ENCODE data around the gene BAHCC1.
A peak's percentile ranks its signal among the peaks of the same experiment; 100 is the strongest.

BAHCC1 gene

GRCh38 chr17:81394377-81394920 is 808 bp upstream of the BAHCC1 start:
- Histone ChIP-seq H3K23ac (ENCODE audit: low read depth, low read length, poor library complexity) (no peak overlapping the region), H2BK12ac (ENCODE audit: low read length) (no peak overlapping the region), H3K9ac (ENCODE audit: low read depth, low read length, poor library complexity) (peak overlapping the region; percentile 76), H3K14ac (ENCODE audit: low read length) (no peak overlapping the region), H2BK15ac (ENCODE audit: low read length) (peak overlapping the region; percentile 43), H2BK5ac (ENCODE audit: low read length) (peak overlapping the region; percentile 89), H3K4me1 (ENCODE audit: control insufficient read depth in 2 of 2, insufficient read depth in 1 of 2, low read depth in 1 of 2, low read length in 2 of 2) (peaks cover 41 to 44% of the 10 kb centered on the region in 2 donors), H3K4ac (ENCODE audit: low read length) (no peak overlapping the region), H3K27ac (replicated peaks; ENCODE audit: low read length) (peak overlapping the region; percentile 12), H2AFZ (ENCODE audit: low read length) (no peak overlapping the region), H3K79me1 (ENCODE audit: low read depth, low read length) (peaks cover 23% of the 10 kb centered on the region), H3K36me3 (replicated peaks in 1 of 2; ENCODE audit: control insufficient read depth in 2 of 2, insufficient read depth in 2 of 2, low read length in 2 of 2) (peaks cover 4 to 8% of the 10 kb centered on the region in 2 donors), H3K18ac (ENCODE audit: low read length) (peak overlapping the region; percentile 94), H3K4me2 (ENCODE audit: insufficient read depth, low read length, poor library complexity, severe bottlenecking) (peak overlapping the region; percentile 71), H2AK5ac (ENCODE audit: low read depth, low read length) (peak overlapping the region; percentile 78), H4K91ac (ENCODE audit: low read depth, low read length, poor library complexity) (no peak overlapping the region), H4K8ac (ENCODE audit: low read depth, low read length) (no peak overlapping the region), H3K27me3 (ENCODE audit: control insufficient read depth in 3 of 3, insufficient read depth in 3 of 3, low read depth in 1 of 3, low read length in 3 of 3) (peaks cover 0 to 18% (median 0%) of the 10 kb centered on the region in 3 experiments), H2BK120ac (ENCODE audit: low read depth, low read length) (no peak overlapping the region), H3K9me3 (replicated peaks in 1 of 2; ENCODE audit: control insufficient read depth in 2 of 2, insufficient read depth in 1 of 2, low read depth in 1 of 2, low read length in 2 of 2) (peaks cover 0 to 2% of the 10 kb centered on the region in 2 donors), H3K4me3 (ENCODE audit: low read length in 2 of 2) (peak overlapping the region; percentile 45 to 47)
- WGBS, 2 donors (ENCODE audit: extremely low coverage in 2 of 2, insufficient read length in 2 of 2, insufficient replicate concordance in 1 of 2): no CpG with 5 or more reads among the region's 16 CpGs
- DNase-seq (ENCODE audit: low spot score): no peak

GRCh38 chr17:81395600-81396277 is 482 bp downstream of the BAHCC1 start:
- peak overlapping the region; percentile 96 for H3K18ac ChIP-seq (ENCODE audit: low read length)
- H3K4ac ChIP-seq (ENCODE audit: low read length): peak overlapping the region; percentile 97
- peak overlapping the region; percentile 87 to 93 for H3K4me3 ChIP-seq (ENCODE audit: low read length in 2 of 2)
- WGBS, 2 donors (ENCODE audit: extremely low coverage in 2 of 2, insufficient read length in 2 of 2, insufficient replicate concordance in 1 of 2): no CpG with 5 or more reads among the region's 43 CpGs
- H3K9me3 ChIP-seq (replicated peaks in 1 of 2; ENCODE audit: control insufficient read depth in 2 of 2, insufficient read depth in 1 of 2, low read depth in 1 of 2, low read length in 2 of 2): peaks cover 0 to 2% of the 10 kb centered on the region in 2 donors
- peaks cover 0 to 18% (median 0%) of the 10 kb centered on the region in 3 experiments for H3K27me3 ChIP-seq (ENCODE audit: control insufficient read depth in 3 of 3, insufficient read depth in 3 of 3, low read depth in 1 of 3, low read length in 3 of 3)
- peaks cover 28 to 34% of the 10 kb centered on the region in 2 donors for H3K4me1 ChIP-seq (ENCODE audit: control insufficient read depth in 2 of 2, insufficient read depth in 1 of 2, low read depth in 1 of 2, low read length in 2 of 2)
- H3K23ac ChIP-seq (ENCODE audit: low read depth, low read length, poor library complexity): peak overlapping the region; percentile 55
- peak overlapping the region; percentile 100 for H3K27ac ChIP-seq (replicated peaks; ENCODE audit: low read length)
- peak overlapping the region; percentile 89 for H3K9ac ChIP-seq (ENCODE audit: low read depth, low read length, poor library complexity)
- peak overlapping the region; percentile 99 for H2BK120ac ChIP-seq (ENCODE audit: low read depth, low read length)
- DNase-seq (ENCODE audit: low spot score): no peak
- peaks cover 4 to 8% of the 10 kb centered on the region in 2 donors for H3K36me3 ChIP-seq (replicated peaks in 1 of 2; ENCODE audit: control insufficient read depth in 2 of 2, insufficient read depth in 2 of 2, low read length in 2 of 2)
- no peak overlapping the region for H2BK12ac ChIP-seq (ENCODE audit: low read length)
- no peak overlapping the region for H4K91ac ChIP-seq (ENCODE audit: low read depth, low read length, poor library complexity)
- H3K14ac ChIP-seq (ENCODE audit: low read length): no peak overlapping the region
- H3K79me1 ChIP-seq (ENCODE audit: low read depth, low read length): peaks cover 25% of the 10 kb centered on the region
- peak overlapping the region; percentile 75 for H3K4me2 ChIP-seq (ENCODE audit: insufficient read depth, low read length, poor library complexity, severe bottlenecking)
- no peak overlapping the region for H2BK15ac ChIP-seq (ENCODE audit: low read length)
- H4K8ac ChIP-seq (ENCODE audit: low read depth, low read length): no peak overlapping the region
- H2BK5ac ChIP-seq (ENCODE audit: low read length): peak overlapping the region; percentile 100
- H2AFZ ChIP-seq (ENCODE audit: low read length): no peak overlapping the region
- peak overlapping the region; percentile 99 for H2AK5ac ChIP-seq (ENCODE audit: low read depth, low read length)

- Histone ChIP-seq H2BK12ac (ENCODE audit: low read length) (peak overlapping the region; percentile 73), H2BK5ac (ENCODE audit: low read length) (peak overlapping the region; percentile 100), H2AFZ (ENCODE audit: low read length) (no peak overlapping the region), H2AK5ac (ENCODE audit: low read depth, low read length) (peak overlapping the region; percentile 99), H3K14ac (ENCODE audit: low read length) (peak overlapping the region; percentile 82), H3K23ac (ENCODE audit: low read depth, low read length, poor library complexity) (peak overlapping the region; percentile 96), H4K91ac (ENCODE audit: low read depth, low read length, poor library complexity) (peak overlapping the region; percentile 53), H3K36me3 (replicated peaks in 1 of 2; ENCODE audit: control insufficient read depth in 2 of 2, insufficient read depth in 2 of 2, low read length in 2 of 2) (peaks cover 3 to 11% of the 10 kb centered on the region in 2 donors), H3K9ac (ENCODE audit: low read depth, low read length, poor library complexity) (peak overlapping the region; percentile 95), H3K27me3 (ENCODE audit: control insufficient read depth in 3 of 3, insufficient read depth in 3 of 3, low read depth in 1 of 3, low read length in 3 of 3) (peaks cover 0 to 17% (median 0%) of the 10 kb centered on the region in 3 experiments), H3K18ac (ENCODE audit: low read length) (peak overlapping the region; percentile 96), H2BK15ac (ENCODE audit: low read length) (peak overlapping the region; percentile 83), H2BK120ac (ENCODE audit: low read depth, low read length) (peak overlapping the region; percentile 99), H3K79me1 (ENCODE audit: low read depth, low read length) (peaks cover 24% of the 10 kb centered on the region), H3K27ac (replicated peaks; ENCODE audit: low read length) (peak overlapping the region; percentile 100), H3K4ac (ENCODE audit: low read length) (no peak overlapping the region), H3K4me2 (ENCODE audit: insufficient read depth, low read length, poor library complexity, severe bottlenecking) (peak overlapping the region; percentile 75), H3K4me1 (ENCODE audit: control insufficient read depth in 2 of 2, insufficient read depth in 1 of 2, low read depth in 1 of 2, low read length in 2 of 2) (peaks cover 27 to 35% of the 10 kb centered on the region in 2 donors), H4K8ac (ENCODE audit: low read depth, low read length) (no peak overlapping the region), H3K9me3 (replicated peaks in 1 of 2; ENCODE audit: control insufficient read depth in 2 of 2, insufficient read depth in 1 of 2, low read depth in 1 of 2, low read length in 2 of 2) (peaks cover 0 to under 1% of the 10 kb centered on the region in 2 donors), H3K4me3 (ENCODE audit: low read length in 2 of 2) (peak overlapping the region; percentile 87 to 93)
- no CpG with 5 or more reads among the region's 54 CpGs for WGBS, 2 donors (ENCODE audit: extremely low coverage in 2 of 2, insufficient read length in 2 of 2, insufficient replicate concordance in 1 of 2)
- DNase-seq (ENCODE audit: low spot score): no peak
Measured at GRCh38 chr17:81396278-81396721, 1.0 kb downstream of the BAHCC1 start.

Measured in neuronal stem cell (in vitro differentiated cells).